GM12864 (cell line): ENCODE results near the gene PON3.
A peak's percentile ranks its signal among the peaks of the same experiment; 100 is the strongest.
"Not testable (repeated sequence)": the region's sequence is repeated elsewhere in the genome, so short reads cannot be mapped to it uniquely, and the experiment has no call there.

Source experiments
- DNase-seq: peaks from one replicate; pipeline ENCODE4 v3.0.0-alpha.2; 2011; ENCODE audit warnings: low read depth
- H3K4me3 ChIP-seq: 2 replicates; pipeline ENCODE4 v1.5.1; 2011; ENCODE audit warnings: mild to moderate bottlenecking, low read depth, low read length, control low read depth
- TF ChIP-seq, protein P1 (sequence below): IDR thresholded peaks from 2 replicates; pipeline ENCODE4 v1.5.1; 2011; ENCODE audit warnings: low read depth, mild to moderate bottlenecking, moderate library complexity, low read length, control low read depth, inconsistent platforms; ENCODE audit errors: missing control alignments

The PON3 gene

DNA sequence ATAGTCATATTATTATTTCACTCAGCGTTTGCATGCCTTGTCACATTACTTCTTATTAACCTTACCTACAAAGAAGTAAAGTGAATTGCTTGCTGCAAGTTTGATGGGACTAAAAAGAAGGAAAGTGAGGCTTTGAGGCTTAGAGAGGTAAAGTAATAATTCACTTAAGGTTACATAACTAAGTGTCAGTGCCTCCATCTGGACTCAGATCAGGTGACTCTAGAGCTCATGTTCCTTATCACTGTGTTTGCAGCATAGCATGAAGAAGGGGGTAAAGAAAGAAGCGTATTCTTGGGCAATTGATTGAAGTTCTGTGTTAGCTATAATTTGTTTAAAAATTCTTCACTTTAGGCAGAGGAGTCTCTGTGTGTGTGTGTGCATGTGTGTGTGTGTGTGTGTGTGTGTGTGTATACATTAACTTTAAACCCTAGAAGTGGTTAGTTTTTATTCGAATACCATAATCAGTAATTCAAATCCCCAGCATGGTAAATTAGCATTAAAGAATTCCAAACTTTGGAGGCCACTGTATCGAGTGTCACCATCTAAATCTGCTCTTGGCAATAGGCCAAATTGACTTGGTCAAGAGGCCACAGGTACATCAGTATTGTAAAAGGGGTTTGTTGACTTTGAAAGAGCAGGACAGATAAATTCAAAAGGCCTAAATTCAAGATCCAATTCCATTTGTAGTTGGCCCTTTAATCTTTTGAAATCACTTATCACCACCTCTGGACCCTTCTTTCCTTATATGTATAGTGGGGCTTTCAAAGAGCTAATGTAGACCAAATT is 2.2 kb upstream of the PON3 start:
- DNase-seq: no peak
- TF ChIP-seq, protein P1, sequence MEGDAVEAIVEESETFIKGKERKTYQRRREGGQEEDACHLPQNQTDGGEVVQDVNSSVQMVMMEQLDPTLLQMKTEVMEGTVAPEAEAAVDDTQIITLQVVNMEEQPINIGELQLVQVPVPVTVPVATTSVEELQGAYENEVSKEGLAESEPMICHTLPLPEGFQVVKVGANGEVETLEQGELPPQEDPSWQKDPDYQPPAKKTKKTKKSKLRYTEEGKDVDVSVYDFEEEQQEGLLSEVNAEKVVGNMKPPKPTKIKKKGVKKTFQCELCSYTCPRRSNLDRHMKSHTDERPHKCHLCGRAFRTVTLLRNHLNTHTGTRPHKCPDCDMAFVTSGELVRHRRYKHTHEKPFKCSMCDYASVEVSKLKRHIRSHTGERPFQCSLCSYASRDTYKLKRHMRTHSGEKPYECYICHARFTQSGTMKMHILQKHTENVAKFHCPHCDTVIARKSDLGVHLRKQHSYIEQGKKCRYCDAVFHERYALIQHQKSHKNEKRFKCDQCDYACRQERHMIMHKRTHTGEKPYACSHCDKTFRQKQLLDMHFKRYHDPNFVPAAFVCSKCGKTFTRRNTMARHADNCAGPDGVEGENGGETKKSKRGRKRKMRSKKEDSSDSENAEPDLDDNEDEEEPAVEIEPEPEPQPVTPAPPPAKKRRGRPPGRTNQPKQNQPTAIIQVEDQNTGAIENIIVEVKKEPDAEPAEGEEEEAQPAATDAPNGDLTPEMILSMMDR: no peak
- H3K4me3 ChIP-seq: no peak overlapping the region

DNA sequence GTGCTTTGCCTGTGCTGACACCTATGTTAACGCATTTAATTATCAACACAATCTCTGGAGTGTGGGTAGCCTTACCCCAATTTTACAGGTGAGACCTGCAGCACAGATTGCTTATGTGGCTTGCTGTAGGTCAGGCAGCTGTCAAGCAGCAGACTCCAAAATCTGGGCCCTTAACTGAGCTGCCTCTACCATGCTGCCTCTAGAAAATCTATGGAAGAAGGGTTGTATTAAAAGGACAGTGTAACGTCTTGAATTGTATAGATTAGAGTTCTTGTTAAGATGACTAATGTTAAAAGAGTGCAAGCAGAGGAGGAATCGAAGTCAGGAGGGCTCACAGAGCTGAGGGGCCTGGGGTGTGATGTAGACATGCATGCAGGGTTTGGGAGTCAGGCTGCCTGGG is 1.2 kb upstream of the PON3 start:
- H3K4me3 ChIP-seq: no peak overlapping the region
- TF ChIP-seq, protein P1: no peak
- no peak for DNase-seq

DNA sequence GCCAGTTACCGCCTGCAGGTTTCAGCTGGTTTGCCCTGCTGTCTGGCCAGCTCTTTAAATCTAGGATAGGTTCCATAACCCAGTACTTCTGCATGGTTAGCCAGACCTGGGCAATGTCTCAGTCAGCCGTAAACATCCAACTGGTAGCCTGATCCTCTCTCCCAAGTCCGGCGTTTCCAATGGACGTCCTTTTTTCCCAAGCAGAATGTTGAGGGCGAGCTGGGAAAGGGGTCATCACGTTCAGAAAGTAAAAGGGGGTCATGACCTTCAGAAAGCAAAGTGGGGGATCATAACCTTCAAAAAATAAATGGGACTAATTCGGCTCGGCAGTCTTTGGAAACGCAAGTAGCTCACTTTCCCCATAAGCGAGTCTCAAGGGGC is 430 bp downstream of the PON3 start:
- DNase-seq: no peak
- peak overlapping the region; percentile 47 for H3K4me3 ChIP-seq
- TF ChIP-seq, protein P1: no peak

DNA sequence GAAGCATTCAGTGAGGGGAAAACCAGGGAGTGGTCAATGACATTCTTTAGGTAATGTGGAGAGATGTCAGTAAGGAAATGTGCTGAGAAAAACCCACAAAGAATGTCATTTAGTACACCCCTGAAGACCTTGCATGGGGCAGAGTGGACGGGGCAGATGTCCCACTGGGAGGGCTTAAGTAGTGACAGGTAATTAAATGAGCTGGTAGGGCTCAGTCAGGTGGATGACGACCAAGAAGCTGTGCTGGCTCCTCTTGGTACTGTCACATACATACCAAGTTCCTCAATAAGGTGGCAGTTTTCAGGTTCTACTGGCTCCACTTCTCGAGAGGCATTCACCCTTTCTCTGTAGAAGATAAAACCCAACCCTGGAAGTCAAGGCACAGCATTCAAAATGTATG is 1.8 kb downstream of the PON3 start:
- no peak for DNase-seq
- H3K4me3 ChIP-seq: no peak overlapping the region
- TF ChIP-seq, protein P1: no peak

DNA sequence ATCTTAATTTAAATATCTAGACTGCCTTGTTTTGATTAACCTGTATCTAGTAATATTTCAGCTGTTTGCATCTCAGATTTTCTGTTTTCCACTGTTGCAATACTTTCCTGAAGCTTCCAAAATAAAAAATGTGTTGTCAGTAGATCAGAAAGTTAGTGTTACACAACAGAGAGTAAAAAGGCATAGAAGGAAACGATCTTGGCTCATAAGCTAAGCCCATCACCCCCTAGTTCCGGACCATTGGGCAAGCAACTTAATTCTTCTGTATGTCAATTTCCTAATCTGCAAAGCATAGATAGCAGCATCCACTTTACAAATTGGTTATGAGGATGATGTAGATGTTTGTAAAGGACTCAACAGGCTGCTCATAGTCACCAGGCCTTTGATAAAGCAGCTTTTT is 4.4 kb downstream of the PON3 start:
- DNase-seq: no peak
- TF ChIP-seq, protein P1: no peak
- no peak overlapping the region for H3K4me3 ChIP-seq

DNA sequence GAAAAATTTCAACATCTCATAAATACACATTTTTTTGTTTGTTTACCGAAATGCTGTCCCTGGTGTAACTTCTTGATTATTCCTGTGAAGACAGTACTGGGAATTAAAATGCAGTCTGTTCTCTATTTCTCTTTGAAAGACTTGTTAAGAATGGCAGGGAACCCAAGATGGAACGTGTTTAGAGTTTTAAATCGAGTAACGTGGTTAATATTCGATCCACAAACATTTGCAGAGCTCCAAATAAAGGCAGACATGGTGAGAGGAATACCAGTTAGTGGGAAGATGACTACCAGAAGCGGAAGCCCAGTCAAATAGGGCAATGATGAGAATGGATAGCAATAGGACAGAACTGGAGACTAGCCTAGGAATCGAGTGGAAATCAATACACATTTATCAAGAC is 6.7 kb downstream of the PON3 start:
- TF ChIP-seq, protein P1: no peak
- DNase-seq: no peak
- H3K4me3 ChIP-seq: no peak overlapping the region

DNA sequence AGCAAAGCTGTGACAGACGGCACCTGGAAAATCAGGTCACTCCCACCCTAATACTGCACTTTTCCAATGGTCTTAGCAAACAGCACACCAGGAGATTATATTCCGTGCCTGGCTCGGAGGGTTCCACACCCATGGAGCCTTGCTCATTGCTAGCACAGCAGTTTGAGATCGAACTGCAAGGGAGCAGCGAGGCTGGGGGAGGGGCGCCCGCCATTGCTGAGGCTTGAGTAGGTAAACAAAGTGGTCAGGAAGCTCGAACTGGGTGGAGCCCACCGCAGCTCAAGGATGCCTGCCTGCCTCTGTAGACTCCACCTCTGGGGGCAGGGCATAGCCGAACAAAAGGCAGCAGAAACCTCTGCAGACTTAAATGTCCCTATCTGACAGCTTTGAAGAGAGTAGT is 16.7 kb downstream of the PON3 start:
- H3K4me3 ChIP-seq, DNase-seq: not testable (repeated sequence)
